Breast epithelium (tissue), 4 donors: Measurements from ENCODE around the gene ASB11. TPM values are rescaled to one million over a fixed set of nuclear protein-coding genes. Genes with fewer than 3 reads are reported as not detected.

Experiments used
- DNase-seq, 2 donors: peaks; one replicate each; pipeline ENCODE4 v3.0.0-alpha.2; 2019; ENCODE audit warnings: low spot score in 2 of 2
- H3K27ac ChIP-seq, 2 donors: fragments of 200-600 bp; sonication (generic) in 1 of 2; one replicate each; pipeline ENCODE4 v1.5.1; 2016 to 2019; ENCODE audit warnings: mild to moderate bottlenecking in 1 of 2
- H3K27me3 ChIP-seq, 2 donors: fragments of 200-600 bp; sonication (generic) in 1 of 2; one replicate each; pipeline versions ENCODE4 v1.5.1 to v1.6.0; 2017 to 2019; ENCODE audit warnings: control low read depth in 1 of 2, mild to moderate bottlenecking in 1 of 2
- H3K36me3 ChIP-seq: fragments of 200-600 bp; one replicate; pipeline ENCODE4 v1.5.1; 2019
- H3K4me1 ChIP-seq, 2 donors: fragments of 200-600 bp; sonication (generic); one replicate each; pipeline ENCODE4 v1.5.1; 2016 to 2019; ENCODE audit warnings: control low read depth in 1 of 2
- H3K4me3 ChIP-seq, 3 donors: fragments of 200-600 bp; sonication (generic); 1 replicate in 2 of 3; 2 replicates in 1 of 3; pipeline ENCODE4 v1.5.1; 2016 to 2019; ENCODE audit warnings: mild to moderate bottlenecking in 3 of 3, moderate library complexity in 2 of 3
- H3K9me3 ChIP-seq, 2 donors: fragments of 200-600 bp; sonication (generic) in 1 of 2; one replicate each; pipeline ENCODE4 v1.5.1; 2016 to 2019; ENCODE audit warnings: control low read depth in 1 of 2
- CTCF ChIP-seq, 3 donors: fragments of 450-650 bp; IDR thresholded peaks; one replicate each; pipeline ENCODE4 v1.5.1; 2016 to 2017; ENCODE audit warnings: antibody characterized with exemption in 3 of 3, mild to moderate bottlenecking in 3 of 3, moderate library complexity in 3 of 3
- POLR2A ChIP-seq: fragments of 450-650 bp; IDR thresholded peaks from one replicate; pipeline ENCODE4 v1.6.1; 2016; ENCODE audit warnings: antibody characterized with exemption, mild to moderate bottlenecking, moderate library complexity
- POLR2AphosphoS5 ChIP-seq, 3 donors: sonication (generic); formaldehyde crosslinking; IDR thresholded peaks; one replicate each; pipeline ENCODE4 v1.6.1; 2017; ENCODE audit warnings: antibody characterized with exemption in 3 of 3
- intact Hi-C: fragments of 100-400 bp; cut with DNase I; formaldehyde crosslinking; loops from one replicate; pipeline ENCODE4 v1.15.1; 2023; ENCODE audit warnings: low total_unique reads
- total RNA-seq, 3 donors: library from RNA; depleted of rRNA; stranded (reverse); fragments of >200 nt; gene quantifications; one replicate each; pipeline ENCODE4 v1.1.0, GENCODE V29; 2016

The ASB11 gene
- total RNA-seq, 3 donors from 2014 or later = not detected

GRCh38 chrX:15322472-15322871, 7.0 kb upstream of the ASB11 start:
- no peak for DNase-seq
- Histone ChIP-seq H3K27me3 (peaks cover 0 to 17% of the 10 kb centered on the region in 2 donors), H3K27ac (no peak overlapping the region), H3K4me1 (no peaks in the 10 kb centered on the region), H3K9me3 (no peaks in the 10 kb centered on the region), H3K36me3 (no peaks in the 10 kb centered on the region), H3K4me3 (no peak overlapping the region)
- intact Hi-C loops = no loop called here
- no peak for TF ChIP-seq POLR2A
- TF ChIP-seq CTCF (IDR thresholded peaks at IDR 0.05) = no peak
- TF ChIP-seq POLR2AphosphoS5 (IDR thresholded peaks at IDR 0.05) = no peak

GRCh38 chrX:15322072-15322471, 6.6 kb upstream of the ASB11 start:
- intact Hi-C loops = no loop called here
- no peak overlapping the region for H3K4me3 ChIP-seq
- no peaks in the 10 kb centered on the region for H3K9me3 ChIP-seq
- DNase-seq = no peak
- no peak for TF ChIP-seq POLR2AphosphoS5 (IDR thresholded peaks at IDR 0.05)
- no peaks in the 10 kb centered on the region for H3K4me1 ChIP-seq
- no peak overlapping the region for H3K27ac ChIP-seq
- no peaks in the 10 kb centered on the region for H3K36me3 ChIP-seq
- H3K27me3 ChIP-seq = peaks cover 0 to 21% of the 10 kb centered on the region in 2 donors

GRCh38 chrX:15321447-15321846, 6.0 kb upstream of the ASB11 start:
- DNase-seq = no peak
- Histone ChIP-seq H3K27ac (no peak overlapping the region), H3K9me3 (no peaks in the 10 kb centered on the region), H3K36me3 (no peaks in the 10 kb centered on the region), H3K4me3 (no peak overlapping the region), H3K4me1 (no peaks in the 10 kb centered on the region), H3K27me3 (peaks cover 0 to 18% of the 10 kb centered on the region in 2 donors)
- no peak for TF ChIP-seq POLR2A
- no peak for TF ChIP-seq POLR2AphosphoS5 (IDR thresholded peaks at IDR 0.05)
- no peak for TF ChIP-seq CTCF (IDR thresholded peaks at IDR 0.05)
- intact Hi-C loops = no loop called here

- no peak for TF ChIP-seq POLR2AphosphoS5 (IDR thresholded peaks at IDR 0.05)
- no peak for TF ChIP-seq POLR2A
- TF ChIP-seq CTCF (IDR thresholded peaks at IDR 0.05) = no peak
- no peaks in the 10 kb centered on the region for H3K9me3 ChIP-seq
- intact Hi-C loops = no loop called here
- H3K4me3 ChIP-seq = no peak overlapping the region
- peaks cover 0 to 16% of the 10 kb centered on the region in 2 donors for H3K27me3 ChIP-seq
- no peaks in the 10 kb centered on the region for H3K36me3 ChIP-seq
- DNase-seq = no peak
- H3K4me1 ChIP-seq = no peaks in the 10 kb centered on the region
- no peak overlapping the region for H3K27ac ChIP-seq
Observed at GRCh38 chrX:15320297-15320696, 4.9 kb upstream of the ASB11 start.

GRCh38 chrX:15319075-15319474, 3.6 kb upstream of the ASB11 start:
- no peaks in the 10 kb centered on the region for H3K36me3 ChIP-seq
- intact Hi-C loops = no loop called here
- TF ChIP-seq CTCF (IDR thresholded peaks at IDR 0.05) = no peak
- TF ChIP-seq POLR2A = no peak
- TF ChIP-seq POLR2AphosphoS5 (IDR thresholded peaks at IDR 0.05) = no peak
- DNase-seq = no peak
- H3K27me3 ChIP-seq = peaks cover 0 to 17% of the 10 kb centered on the region in 2 donors
- H3K4me3 ChIP-seq = no peak overlapping the region
- no peak overlapping the region for H3K27ac ChIP-seq
- H3K9me3 ChIP-seq = no peaks in the 10 kb centered on the region
- no peaks in the 10 kb centered on the region for H3K4me1 ChIP-seq

- DNase-seq = no peak
- H3K27ac ChIP-seq = no peak overlapping the region
- H3K36me3 ChIP-seq = no peaks in the 10 kb centered on the region
- H3K4me1 ChIP-seq = no peaks in the 10 kb centered on the region
- intact Hi-C loops = no loop called here
- H3K9me3 ChIP-seq = no peaks in the 10 kb centered on the region
- H3K27me3 ChIP-seq = peaks cover 0 to 19% of the 10 kb centered on the region in 2 donors
- TF ChIP-seq POLR2AphosphoS5 (IDR thresholded peaks at IDR 0.05) (no peak), POLR2A (no peak), CTCF (IDR thresholded peaks at IDR 0.05) (no peak)
- H3K4me3 ChIP-seq = no peak overlapping the region
Observed at GRCh38 chrX:15314472-15314871, 968 bp downstream of the ASB11 start.
